K562 (cell line): ENCODE results near the gene PLEK2. TPM values are rescaled to one million over a fixed set of nuclear protein-coding genes. Genes with fewer than 3 reads are reported as not detected.
A peak's percentile ranks its signal among the peaks of the same experiment; 100 is the strongest.

Source experiments
- CBX3 ChIP-seq, 2 experiments: IDR thresholded peaks; 1 replicate in 1 of 2; 2 replicates in 1 of 2; pipeline ENCODE4 v1.6.1; 2012; ENCODE audit warnings: inconsistent platforms in 2 of 2, low read length in 2 of 2, borderline replicate concordance in 1 of 2, control low read depth in 1 of 2
- CCAR2 ChIP-seq: fragments of 200-400 bp; formaldehyde crosslinking; IDR thresholded peaks from 2 replicates; pipeline ENCODE4 v1.6.1; 2017; ENCODE audit warnings: mild to moderate bottlenecking, low read depth, low read length
- CXXC5 ChIP-seq: fragments of 250-450 bp; sonication (Bioruptor Pico); IDR thresholded peaks from 2 replicates; pipeline ENCODE4 v1.8.0; 2022; ENCODE audit warnings: inconsistent platforms, mild to moderate bottlenecking, moderate library complexity
- EHMT2 ChIP-seq: fragments of 450-650 bp; IDR thresholded peaks from 2 replicates; pipeline ENCODE4 v1.6.1; 2018; ENCODE audit warnings: antibody characterized with exemption
- HOMEZ ChIP-seq: fragments of 250-450 bp; sonication (Bioruptor Pico); IDR thresholded peaks from 2 replicates; pipeline ENCODE4 v1.4.0; 2020; ENCODE audit warnings: mild to moderate bottlenecking, moderate library complexity
- IRF2 ChIP-seq: sonication (generic); formaldehyde crosslinking; IDR thresholded peaks from 2 replicates; pipeline ENCODE4 v1.8.1; 2022; ENCODE audit warnings: mild to moderate bottlenecking, missing genetic modification reagents
- KLF13 ChIP-seq: fragments of 450-650 bp; IDR thresholded peaks from 2 replicates; pipeline ENCODE4 v1.6.1; 2016; ENCODE audit warnings: missing genetic modification characterization, low read depth, mild to moderate bottlenecking, missing compliant biosample characterization, moderate library complexity, borderline replicate concordance
- PREB ChIP-seq: sonication (generic); formaldehyde crosslinking; IDR thresholded peaks from 2 replicates; pipeline ENCODE4 v1.8.1; 2023; ENCODE audit warnings: mild to moderate bottlenecking, missing genetic modification reagents
- PTBP1 ChIP-seq: fragments of 200-400 bp; formaldehyde crosslinking; IDR thresholded peaks from 2 replicates; pipeline ENCODE4 v1.6.1; 2017; ENCODE audit warnings: low read depth, low read length
- SMC3 ChIP-seq: conservative IDR thresholded peaks from 2 replicates; pipeline ENCODE4 v1.6.1; 2011; ENCODE audit warnings: low read depth, low read length, improper control_type of control experiment; ENCODE audit not compliant: insufficient read depth
- ZNF165 ChIP-seq: fragments of 250-450 bp; sonication (Bioruptor Pico); IDR thresholded peaks from 2 replicates; pipeline ENCODE4 v1.4.0; 2020; ENCODE audit warnings: borderline replicate concordance
- polyA plus RNA-seq, 8 experiments: library from polyadenylated mRNA; depleted of rRNA in 4 of 8; stranded (reverse) in 5 of 8; unstranded in 3 of 8; fragments of >200 nt; fragmentation: Nextera tagmentation in 2 of 8; fragmentation: Illumina TruSeq in 1 of 8; extraction: Ambion mirVana in 2 of 8; extraction: Trizol in 1 of 8; gene quantifications; 2 replicates each; pipeline versions ENCODE4 v1.2.1 to v1.2.3, GENCODE V29; 2011 to 2014; ENCODE audit warnings: inconsistent platforms in 1 of 8, missing spikeins in 1 of 8
- total RNA-seq, 7 experiments: library from RNA; depleted of rRNA in 6 of 7; stranded (reverse); fragments of >200 nt in 6 of 7; fragmentation: Illumina TruSeq in 2 of 7; extraction: Trizol in 2 of 7; gene quantifications; 2 replicates each; pipeline versions ENCODE4 v1.2.1 to v1.2.3, GENCODE V29; 2011 to 2021; ENCODE audit warnings: low replicate concordance in 1 of 7
- TF ChIP-seq, protein P1 (sequence below): fragments of 200-600 bp; sonication (generic); IDR thresholded peaks from one replicate; pipeline ENCODE4 v1.6.1; 2012; ENCODE audit warnings: mild to moderate bottlenecking, low read depth, low read length, inconsistent platforms

PLEK2 gene
- total and polyA plus RNA-seq, 9 of the 15 experiments (the other 6 are each of a cell fraction or from before 2014, with no cell fraction given): not detected

GRCh38 chr14:67426983-67427606 is 15.1 kb upstream of the PLEK2 start (continued):
- TF ChIP-seq PREB (CRISPR knock-in tag): no peak
- peak; percentile 53 for TF ChIP-seq SMC3
- TF ChIP-seq HOMEZ: no peak
- TF ChIP-seq IRF2: no peak
- no peak for TF ChIP-seq CCAR2
- no peak for TF ChIP-seq CBX3 (IDR thresholded peaks at IDR 0.05; ENCODE audit: borderline replicate concordance in 1 of 2, low read length in 2 of 2)
- TF ChIP-seq PTBP1: no peak
- TF ChIP-seq ZNF165 (CRISPR knock-in tag): no peak
- TF ChIP-seq EHMT2: no peak
- TF ChIP-seq, protein P1, sequence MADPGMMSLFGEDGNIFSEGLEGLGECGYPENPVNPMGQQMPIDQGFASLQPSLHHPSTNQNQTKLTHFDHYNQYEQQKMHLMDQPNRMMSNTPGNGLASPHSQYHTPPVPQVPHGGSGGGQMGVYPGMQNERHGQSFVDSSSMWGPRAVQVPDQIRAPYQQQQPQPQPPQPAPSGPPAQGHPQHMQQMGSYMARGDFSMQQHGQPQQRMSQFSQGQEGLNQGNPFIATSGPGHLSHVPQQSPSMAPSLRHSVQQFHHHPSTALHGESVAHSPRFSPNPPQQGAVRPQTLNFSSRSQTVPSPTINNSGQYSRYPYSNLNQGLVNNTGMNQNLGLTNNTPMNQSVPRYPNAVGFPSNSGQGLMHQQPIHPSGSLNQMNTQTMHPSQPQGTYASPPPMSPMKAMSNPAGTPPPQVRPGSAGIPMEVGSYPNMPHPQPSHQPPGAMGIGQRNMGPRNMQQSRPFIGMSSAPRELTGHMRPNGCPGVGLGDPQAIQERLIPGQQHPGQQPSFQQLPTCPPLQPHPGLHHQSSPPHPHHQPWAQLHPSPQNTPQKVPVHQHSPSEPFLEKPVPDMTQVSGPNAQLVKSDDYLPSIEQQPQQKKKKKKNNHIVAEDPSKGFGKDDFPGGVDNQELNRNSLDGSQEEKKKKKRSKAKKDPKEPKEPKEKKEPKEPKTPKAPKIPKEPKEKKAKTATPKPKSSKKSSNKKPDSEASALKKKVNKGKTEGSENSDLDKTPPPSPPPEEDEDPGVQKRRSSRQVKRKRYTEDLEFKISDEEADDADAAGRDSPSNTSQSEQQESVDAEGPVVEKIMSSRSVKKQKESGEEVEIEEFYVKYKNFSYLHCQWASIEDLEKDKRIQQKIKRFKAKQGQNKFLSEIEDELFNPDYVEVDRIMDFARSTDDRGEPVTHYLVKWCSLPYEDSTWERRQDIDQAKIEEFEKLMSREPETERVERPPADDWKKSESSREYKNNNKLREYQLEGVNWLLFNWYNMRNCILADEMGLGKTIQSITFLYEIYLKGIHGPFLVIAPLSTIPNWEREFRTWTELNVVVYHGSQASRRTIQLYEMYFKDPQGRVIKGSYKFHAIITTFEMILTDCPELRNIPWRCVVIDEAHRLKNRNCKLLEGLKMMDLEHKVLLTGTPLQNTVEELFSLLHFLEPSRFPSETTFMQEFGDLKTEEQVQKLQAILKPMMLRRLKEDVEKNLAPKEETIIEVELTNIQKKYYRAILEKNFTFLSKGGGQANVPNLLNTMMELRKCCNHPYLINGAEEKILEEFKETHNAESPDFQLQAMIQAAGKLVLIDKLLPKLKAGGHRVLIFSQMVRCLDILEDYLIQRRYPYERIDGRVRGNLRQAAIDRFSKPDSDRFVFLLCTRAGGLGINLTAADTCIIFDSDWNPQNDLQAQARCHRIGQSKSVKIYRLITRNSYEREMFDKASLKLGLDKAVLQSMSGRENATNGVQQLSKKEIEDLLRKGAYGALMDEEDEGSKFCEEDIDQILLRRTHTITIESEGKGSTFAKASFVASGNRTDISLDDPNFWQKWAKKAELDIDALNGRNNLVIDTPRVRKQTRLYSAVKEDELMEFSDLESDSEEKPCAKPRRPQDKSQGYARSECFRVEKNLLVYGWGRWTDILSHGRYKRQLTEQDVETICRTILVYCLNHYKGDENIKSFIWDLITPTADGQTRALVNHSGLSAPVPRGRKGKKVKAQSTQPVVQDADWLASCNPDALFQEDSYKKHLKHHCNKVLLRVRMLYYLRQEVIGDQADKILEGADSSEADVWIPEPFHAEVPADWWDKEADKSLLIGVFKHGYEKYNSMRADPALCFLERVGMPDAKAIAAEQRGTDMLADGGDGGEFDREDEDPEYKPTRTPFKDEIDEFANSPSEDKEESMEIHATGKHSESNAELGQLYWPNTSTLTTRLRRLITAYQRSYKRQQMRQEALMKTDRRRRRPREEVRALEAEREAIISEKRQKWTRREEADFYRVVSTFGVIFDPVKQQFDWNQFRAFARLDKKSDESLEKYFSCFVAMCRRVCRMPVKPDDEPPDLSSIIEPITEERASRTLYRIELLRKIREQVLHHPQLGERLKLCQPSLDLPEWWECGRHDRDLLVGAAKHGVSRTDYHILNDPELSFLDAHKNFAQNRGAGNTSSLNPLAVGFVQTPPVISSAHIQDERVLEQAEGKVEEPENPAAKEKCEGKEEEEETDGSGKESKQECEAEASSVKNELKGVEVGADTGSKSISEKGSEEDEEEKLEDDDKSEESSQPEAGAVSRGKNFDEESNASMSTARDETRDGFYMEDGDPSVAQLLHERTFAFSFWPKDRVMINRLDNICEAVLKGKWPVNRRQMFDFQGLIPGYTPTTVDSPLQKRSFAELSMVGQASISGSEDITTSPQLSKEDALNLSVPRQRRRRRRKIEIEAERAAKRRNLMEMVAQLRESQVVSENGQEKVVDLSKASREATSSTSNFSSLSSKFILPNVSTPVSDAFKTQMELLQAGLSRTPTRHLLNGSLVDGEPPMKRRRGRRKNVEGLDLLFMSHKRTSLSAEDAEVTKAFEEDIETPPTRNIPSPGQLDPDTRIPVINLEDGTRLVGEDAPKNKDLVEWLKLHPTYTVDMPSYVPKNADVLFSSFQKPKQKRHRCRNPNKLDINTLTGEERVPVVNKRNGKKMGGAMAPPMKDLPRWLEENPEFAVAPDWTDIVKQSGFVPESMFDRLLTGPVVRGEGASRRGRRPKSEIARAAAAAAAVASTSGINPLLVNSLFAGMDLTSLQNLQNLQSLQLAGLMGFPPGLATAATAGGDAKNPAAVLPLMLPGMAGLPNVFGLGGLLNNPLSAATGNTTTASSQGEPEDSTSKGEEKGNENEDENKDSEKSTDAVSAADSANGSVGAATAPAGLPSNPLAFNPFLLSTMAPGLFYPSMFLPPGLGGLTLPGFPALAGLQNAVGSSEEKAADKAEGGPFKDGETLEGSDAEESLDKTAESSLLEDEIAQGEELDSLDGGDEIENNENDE: no peak
- TF ChIP-seq KLF13 (tag): no peak
- TF ChIP-seq CXXC5 (CRISPR knock-in tag): no peak
